Thoracic aorta (tissue), 2 donors: ENCODE results near the gene ASS1. TPM values are rescaled to one million over a fixed set of nuclear protein-coding genes. Genes with fewer than 3 reads are reported as not detected.

Source experiments
- ATAC-seq: fragments of 150-250 bp; one replicate; pipeline ENCODE4 v1.8.0; 2017; ENCODE audit warnings: low read depth; ENCODE audit not compliant: insufficient number of reproducible peaks, low FRiP score
- DNase-seq: peaks from one replicate; pipeline ENCODE4 v3.0.0-alpha.2; 2020; ENCODE audit warnings: low spot score
- H3K27ac ChIP-seq, 2 donors: fragments of 200-600 bp; sonication (generic); 1 replicate in 1 of 2; 2 replicates in 1 of 2; pipeline ENCODE4 v1.5.1; 2016; ENCODE audit warnings: mild to moderate bottlenecking in 2 of 2, moderate library complexity in 2 of 2
- H3K27me3 ChIP-seq: fragments of 200-600 bp; sonication (generic); replicated peaks from 2 replicates; pipeline ENCODE4 v1.6.0; 2016; ENCODE audit warnings: mild to moderate bottlenecking; ENCODE audit not compliant: insufficient read depth
- H3K36me3 ChIP-seq: fragments of 200-600 bp; sonication (generic); one replicate; pipeline ENCODE4 v1.5.1; 2016
- H3K4me1 ChIP-seq, 2 donors: fragments of 200-600 bp; sonication (generic); 1 replicate in 1 of 2; 2 replicates in 1 of 2; pipeline versions ENCODE4 v1.5.1 to v1.6.0; 2016; ENCODE audit warnings: low read depth in 2 of 2, mild to moderate bottlenecking in 1 of 2; ENCODE audit not compliant: control insufficient read depth in 1 of 2
- H3K4me3 ChIP-seq: fragments of 200-600 bp; sonication (generic); 2 replicates; pipeline ENCODE4 v1.5.1; 2016; ENCODE audit warnings: mild to moderate bottlenecking
- H3K9me3 ChIP-seq: fragments of 200-600 bp; sonication (generic); 2 replicates; pipeline ENCODE4 v1.5.1; 2016
- CTCF ChIP-seq: fragments of 200-600 bp; sonication (generic); IDR thresholded peaks from one replicate; pipeline ENCODE4 v1.5.1; 2019; ENCODE audit warnings: antibody characterized with exemption
- total RNA-seq, 2 donors: library from RNA; depleted of rRNA; stranded (reverse); fragments of >200 nt; gene quantifications; one replicate each; pipeline versions ENCODE4 v1.1.0 to v1.2.3, GENCODE V29; 2016

Gene ASS1
- total RNA-seq, 2 donors from 2014 or later, result 65.4 to 81.7 TPM

DNA sequence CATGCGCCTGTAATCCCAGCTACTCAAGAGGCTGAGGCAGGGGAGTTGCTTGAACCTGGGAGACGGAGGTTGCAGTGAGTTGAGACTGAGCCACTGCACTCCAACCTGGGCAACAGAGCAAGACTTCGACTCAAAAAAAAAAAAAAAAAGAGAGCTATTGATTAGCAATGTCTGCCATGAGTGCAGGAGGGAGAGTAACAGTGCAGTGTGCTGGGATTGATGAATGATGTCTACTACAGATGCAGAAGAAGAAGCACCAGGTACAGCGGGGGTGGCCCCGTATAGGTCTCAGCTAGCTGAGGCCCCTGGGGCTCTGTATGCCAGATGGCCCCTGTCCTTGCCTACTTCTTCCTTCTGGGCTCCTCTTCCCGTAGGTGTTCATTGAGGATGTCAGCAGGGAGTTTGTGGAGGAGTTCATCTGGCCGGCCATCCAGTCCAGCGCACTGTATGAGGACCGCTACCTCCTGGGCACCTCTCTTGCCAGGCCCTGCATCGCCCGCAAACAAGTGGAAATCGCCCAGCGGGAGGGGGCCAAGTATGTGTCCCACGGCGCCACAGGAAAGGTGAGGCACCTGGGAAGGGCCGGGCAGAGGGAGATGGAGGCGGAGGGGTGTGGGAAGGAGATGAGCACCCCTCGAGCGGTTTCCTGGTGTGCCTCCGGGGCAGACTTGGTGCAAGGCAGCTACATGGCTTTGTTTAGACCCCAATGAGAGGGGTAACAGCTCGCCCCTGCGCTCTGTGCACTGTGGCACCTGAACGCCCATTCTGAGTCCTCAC is 13.5 kb downstream of the ASS1 start:
- Histone ChIP-seq H3K4me1 (no peaks in the 10 kb centered on the region), H3K9me3 (no peaks in the 10 kb centered on the region), H3K36me3 (peaks cover 8% of the 10 kb centered on the region), H3K27me3 (no peaks in the 10 kb centered on the region), H3K4me3 (no peak overlapping the region), H3K27ac (no peak overlapping the region)
- no peak for ATAC-seq
- DNase-seq, result no peak
- no peak for TF ChIP-seq CTCF

GRCh38 chr9:130458804-130459067 is 14.0 kb downstream of the ASS1 start:
- H3K4me1 ChIP-seq, result no peaks in the 10 kb centered on the region
- no peaks in the 10 kb centered on the region for H3K27me3 ChIP-seq
- TF ChIP-seq CTCF, result no peak
- H3K27ac ChIP-seq, result no peak overlapping the region
- no peak for ATAC-seq
- DNase-seq, result no peak
- H3K36me3 ChIP-seq, result peaks cover 8% of the 10 kb centered on the region
- H3K9me3 ChIP-seq, result no peaks in the 10 kb centered on the region
- no peak overlapping the region for H3K4me3 ChIP-seq

DNA sequence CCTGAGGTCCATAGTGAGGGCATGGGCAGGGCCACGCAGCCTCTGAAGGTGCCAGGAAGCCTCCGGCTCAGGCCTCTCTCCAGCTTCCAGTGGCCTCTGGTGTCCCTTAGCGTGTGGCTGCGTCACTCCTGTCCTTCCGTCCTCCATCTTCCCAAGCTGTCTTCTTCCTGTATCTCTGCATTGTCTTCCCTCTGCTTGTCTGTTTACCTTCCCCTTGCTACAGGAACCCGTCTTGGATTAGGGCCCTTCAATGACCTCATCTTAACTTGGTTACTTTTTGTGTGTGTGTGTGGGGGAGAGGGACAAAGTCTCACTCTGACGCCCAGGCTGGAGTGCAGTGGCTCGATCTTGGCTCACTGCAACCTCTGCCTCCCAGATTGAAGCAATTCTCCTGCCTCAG is 14.4 kb downstream of the ASS1 start:
- no peak for DNase-seq
- H3K4me3 ChIP-seq, result no peak overlapping the region
- H3K4me1 ChIP-seq, result no peaks in the 10 kb centered on the region
- H3K9me3 ChIP-seq, result no peaks in the 10 kb centered on the region
- H3K36me3 ChIP-seq, result peaks cover 8% of the 10 kb centered on the region
- ATAC-seq, result no peak
- no peak for TF ChIP-seq CTCF
- no peak overlapping the region for H3K27ac ChIP-seq
- no peaks in the 10 kb centered on the region for H3K27me3 ChIP-seq

- H3K4me3 ChIP-seq, result no peak overlapping the region
- no peaks in the 10 kb centered on the region for H3K4me1 ChIP-seq
- H3K36me3 ChIP-seq, result peaks cover 11% of the 10 kb centered on the region
- DNase-seq (no peak), ATAC-seq (no peak)
- no peak for TF ChIP-seq CTCF
- no peaks in the 10 kb centered on the region for H3K27me3 ChIP-seq
- H3K27ac ChIP-seq, result no peak overlapping the region
- H3K9me3 ChIP-seq, result no peaks in the 10 kb centered on the region
Observed at GRCh38 chr9:130459941-130460669, 15.3 kb downstream of the ASS1 start.

DNA sequence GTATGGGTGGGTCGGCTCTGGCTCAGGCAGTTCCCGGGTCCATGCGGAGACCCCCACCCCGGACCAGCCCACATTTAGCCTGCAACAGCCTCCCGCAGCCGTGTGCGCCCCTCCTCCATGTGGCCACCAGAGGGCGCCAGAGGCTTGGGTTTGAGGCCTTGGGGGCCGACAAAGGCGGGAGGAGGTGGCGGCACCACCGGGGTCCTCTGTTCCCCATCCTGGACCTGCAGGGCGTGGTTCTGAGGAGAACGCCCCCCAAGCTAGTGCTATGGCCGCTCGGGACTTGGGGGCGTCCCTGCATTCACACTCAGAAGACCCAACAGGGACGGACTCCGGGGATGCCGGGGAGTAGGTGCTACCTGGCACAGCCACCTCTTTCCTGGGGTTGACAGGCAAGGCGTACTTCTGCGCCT is 16.5 kb downstream of the ASS1 start:
- no peaks in the 10 kb centered on the region for H3K27me3 ChIP-seq
- H3K4me3 ChIP-seq, result no peak overlapping the region
- peaks cover 11% of the 10 kb centered on the region for H3K36me3 ChIP-seq
- H3K9me3 ChIP-seq, result no peaks in the 10 kb centered on the region
- no peak overlapping the region for H3K27ac ChIP-seq
- H3K4me1 ChIP-seq, result no peaks in the 10 kb centered on the region
- no peak for ATAC-seq
- DNase-seq, result no peak
- TF ChIP-seq CTCF, result peak; percentile 90
